ENCODE results near the gene SDHD. TPM values are rescaled to one million over a fixed set of nuclear protein-coding genes. Genes with fewer than 3 reads are reported as not detected.

SDHD gene
- total and polyA plus RNA-seq, 9 of the 15 experiments (the other 6 are each of a cell fraction or from before 2014, with no cell fraction given): 150 to 1,225 (median 215) TPM

- TF ChIP-seq CTBP1 (IDR thresholded peaks at IDR 0.05; ENCODE audit: borderline replicate concordance) (peak; percentile 84), TEAD4 (IDR thresholded peaks at IDR 0.05; ENCODE audit: low read length) (0 out of 2 replicates have a peak, but pooled peaks have one; percentile 23), TEAD4 (CRISPR knock-in tag; IDR thresholded peaks at IDR 0.05; ENCODE audit: borderline replicate concordance) (no peak), NONO (IDR thresholded peaks at IDR 0.05; ENCODE audit: low read depth in 2 of 2, low read length in 1 of 2) (peak in 1 of 2 experiments; percentile 38; a peak in 1 of 4 replicates), ZNF232 (CRISPR knock-in tag; IDR thresholded peaks at IDR 0.05) (no peak), HIVEP1 (CRISPR knock-in tag; IDR thresholded peaks at IDR 0.05) (no peak), GTF2B (IDR thresholded peaks at IDR 0.05; ENCODE audit: extremely low read depth, insufficient read length) (no peak), L3MBTL2 (IDR thresholded peaks at IDR 0.05) (peak; percentile 73), PML (IDR thresholded peaks at IDR 0.05; ENCODE audit: low read length) (peak; percentile 37; the same call in 1 of the 2 replicates), POLR2AphosphoS5 (IDR thresholded peaks at IDR 0.05; ENCODE audit: control insufficient read depth, insufficient read depth, low read depth, low read length) (peak; percentile 76; the same call in 1 of the 2 replicates), IFI16 (CRISPR knock-in tag; IDR thresholded peaks at IDR 0.05) (no peak), TEAD1 (CRISPR knock-in tag; IDR thresholded peaks at IDR 0.05) (peak in 1 of 2 experiments; percentile 73; a peak in 1 of 4 replicates), HMG20B (CRISPR knock-in tag; IDR thresholded peaks at IDR 0.05) (no peak), HNRNPLL (IDR thresholded peaks at IDR 0.05; ENCODE audit: low read depth, low read length, poor library complexity, severe bottlenecking) (peak; percentile 16), SAFB (IDR thresholded peaks at IDR 0.05; ENCODE audit: borderline replicate concordance, low read depth, low read length) (no peak), CHAMP1 (IDR thresholded peaks at IDR 0.05) (peak; percentile 93), GTF2A2 (tag; IDR thresholded peaks at IDR 0.05) (0 out of 2 replicates have a peak, but pooled peaks have one; percentile 28), CEBPB (tag; IDR thresholded peaks at IDR 0.05) (no peak)
- TF ChIP-seq, protein P1, sequence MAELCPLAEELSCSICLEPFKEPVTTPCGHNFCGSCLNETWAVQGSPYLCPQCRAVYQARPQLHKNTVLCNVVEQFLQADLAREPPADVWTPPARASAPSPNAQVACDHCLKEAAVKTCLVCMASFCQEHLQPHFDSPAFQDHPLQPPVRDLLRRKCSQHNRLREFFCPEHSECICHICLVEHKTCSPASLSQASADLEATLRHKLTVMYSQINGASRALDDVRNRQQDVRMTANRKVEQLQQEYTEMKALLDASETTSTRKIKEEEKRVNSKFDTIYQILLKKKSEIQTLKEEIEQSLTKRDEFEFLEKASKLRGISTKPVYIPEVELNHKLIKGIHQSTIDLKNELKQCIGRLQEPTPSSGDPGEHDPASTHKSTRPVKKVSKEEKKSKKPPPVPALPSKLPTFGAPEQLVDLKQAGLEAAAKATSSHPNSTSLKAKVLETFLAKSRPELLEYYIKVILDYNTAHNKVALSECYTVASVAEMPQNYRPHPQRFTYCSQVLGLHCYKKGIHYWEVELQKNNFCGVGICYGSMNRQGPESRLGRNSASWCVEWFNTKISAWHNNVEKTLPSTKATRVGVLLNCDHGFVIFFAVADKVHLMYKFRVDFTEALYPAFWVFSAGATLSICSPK (IDR thresholded peaks at IDR 0.05; ENCODE audit: borderline replicate concordance): no peak
- TF ChIP-seq, protein P2, sequence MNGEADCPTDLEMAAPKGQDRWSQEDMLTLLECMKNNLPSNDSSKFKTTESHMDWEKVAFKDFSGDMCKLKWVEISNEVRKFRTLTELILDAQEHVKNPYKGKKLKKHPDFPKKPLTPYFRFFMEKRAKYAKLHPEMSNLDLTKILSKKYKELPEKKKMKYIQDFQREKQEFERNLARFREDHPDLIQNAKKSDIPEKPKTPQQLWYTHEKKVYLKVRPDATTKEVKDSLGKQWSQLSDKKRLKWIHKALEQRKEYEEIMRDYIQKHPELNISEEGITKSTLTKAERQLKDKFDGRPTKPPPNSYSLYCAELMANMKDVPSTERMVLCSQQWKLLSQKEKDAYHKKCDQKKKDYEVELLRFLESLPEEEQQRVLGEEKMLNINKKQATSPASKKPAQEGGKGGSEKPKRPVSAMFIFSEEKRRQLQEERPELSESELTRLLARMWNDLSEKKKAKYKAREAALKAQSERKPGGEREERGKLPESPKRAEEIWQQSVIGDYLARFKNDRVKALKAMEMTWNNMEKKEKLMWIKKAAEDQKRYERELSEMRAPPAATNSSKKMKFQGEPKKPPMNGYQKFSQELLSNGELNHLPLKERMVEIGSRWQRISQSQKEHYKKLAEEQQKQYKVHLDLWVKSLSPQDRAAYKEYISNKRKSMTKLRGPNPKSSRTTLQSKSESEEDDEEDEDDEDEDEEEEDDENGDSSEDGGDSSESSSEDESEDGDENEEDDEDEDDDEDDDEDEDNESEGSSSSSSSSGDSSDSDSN (IDR thresholded peaks at IDR 0.05; ENCODE audit: borderline replicate concordance in 1 of 2, low read depth in 2 of 2, low read length in 2 of 2): 0 out of 4 replicates have a peak, but pooled peaks of 1 of the 2 experiments have one; percentile 47
Observed at GRCh38 chr11:112073941-112074811, 12.5 kb upstream of the SDHD start, which contains the start of the genes NKAPD1 and PIH1D2 (continued).

Measured in K562 (cell line).